GM23248 (cell line): Measurements from ENCODE around the gene CCSAP. TPM values are rescaled to one million over a fixed set of nuclear protein-coding genes. Genes with fewer than 3 reads are reported as not detected.

Experiments
- DNase-seq: peaks from one replicate; pipeline ENCODE4 v3.0.0-alpha.2; 2015
- H2AFZ ChIP-seq: fragments of 200-600 bp; sonication (generic); 2 replicates; pipeline ENCODE4 v1.6.1; 2016; ENCODE audit warnings: antibody characterized with exemption
- H3F3A ChIP-seq: fragments of 200-600 bp; sonication (generic); 2 replicates; pipeline ENCODE4 v1.6.1; 2016; ENCODE audit warnings: mild to moderate bottlenecking, antibody characterized with exemption, mixed run types; ENCODE audit not compliant: insufficient read depth
- H3K27ac ChIP-seq: fragments of 200-600 bp; sonication (generic); 2 replicates; pipeline ENCODE4 v1.5.1; 2016; ENCODE audit warnings: mild to moderate bottlenecking
- H3K27me3 ChIP-seq: fragments of 200-600 bp; sonication (generic); replicated peaks from 2 replicates; pipeline ENCODE4 v1.6.1; 2016; ENCODE audit warnings: mild to moderate bottlenecking; ENCODE audit not compliant: insufficient read depth
- H3K36me3 ChIP-seq: fragments of 200-600 bp; sonication (generic); 2 replicates; pipeline ENCODE4 v1.6.1; 2016; ENCODE audit warnings: low read depth, mild to moderate bottlenecking
- H3K4me1 ChIP-seq: fragments of 200-600 bp; sonication (generic); 2 replicates; pipeline ENCODE4 v1.6.1; 2016; ENCODE audit warnings: mild to moderate bottlenecking; ENCODE audit not compliant: insufficient read depth
- H3K4me2 ChIP-seq: fragments of 200-600 bp; sonication (generic); one replicate; pipeline ENCODE4 v1.6.1; 2016; ENCODE audit warnings: mild to moderate bottlenecking; ENCODE audit not compliant: unreplicated experiment
- H3K4me3 ChIP-seq: fragments of 200-600 bp; sonication (generic); 2 replicates; pipeline ENCODE4 v1.5.1; 2016; ENCODE audit warnings: mild to moderate bottlenecking
- H3K79me2 ChIP-seq: fragments of 200-600 bp; sonication (generic); 2 replicates; pipeline ENCODE4 v1.6.1; 2016; ENCODE audit warnings: mild to moderate bottlenecking; ENCODE audit not compliant: insufficient read depth
- H3K9ac ChIP-seq: fragments of 200-600 bp; sonication (generic); 2 replicates; pipeline ENCODE4 v1.6.1; 2016; ENCODE audit warnings: mild to moderate bottlenecking
- H3K9me2 ChIP-seq: fragments of 200-600 bp; sonication (generic); 2 replicates; pipeline ENCODE4 v1.6.1; 2016; ENCODE audit warnings: mixed run types, mild to moderate bottlenecking, moderate library complexity; ENCODE audit not compliant: insufficient read depth
- H3K9me3 ChIP-seq: fragments of 200-600 bp; sonication (generic); one replicate; pipeline ENCODE4 v1.6.1; 2017; ENCODE audit warnings: low read depth
- H4K20me1 ChIP-seq: fragments of 200-600 bp; sonication (generic); 2 replicates; pipeline ENCODE4 v1.6.0; 2016; ENCODE audit not compliant: insufficient read depth
- EZH2 ChIP-seq: fragments of 200-600 bp; sonication (generic); IDR thresholded peaks from 2 replicates; pipeline ENCODE4 v1.6.1; 2018; ENCODE audit warnings: antibody characterized with exemption, mild to moderate bottlenecking; ENCODE audit not compliant: insufficient read depth, poor library complexity, severe bottlenecking
- EZH2phosphoT487 ChIP-seq: fragments of 200-600 bp; sonication (generic); IDR thresholded peaks from 2 replicates; pipeline ENCODE4 v1.6.1; 2018; ENCODE audit warnings: antibody characterized with exemption, moderate library complexity, mild to moderate bottlenecking, low read depth; ENCODE audit not compliant: insufficient read depth
- WGBS, 2 experiments: methylation state at CpG; one replicate each; pipeline ENCODE4 v1.1.6; 2015 to 2017; ENCODE audit warnings: low lambda C conversion rate in 2 of 2, low coverage in 1 of 2; ENCODE audit errors: missing lambda C conversion rate in 2 of 2; 5-methylcytosine and 5-hydroxymethylcytosine counted together
- in situ Hi-C: fragments of 300-500 bp; cut with MboI; formaldehyde crosslinking; loops from 2 replicates; pipeline ENCODE4 v1.15.0; 2020
- polyA plus RNA-seq: library from polyadenylated mRNA; unstranded; fragments of >200 nt; fragmentation: Nextera tagmentation; extraction: Ambion mirVana; gene quantifications from 2 replicates; pipeline ENCODE4 v1.2.1, GENCODE V29; 2016
- total RNA-seq: library from RNA; depleted of rRNA; stranded (reverse); fragments of >200 nt; shearing (Covaris generic); gene quantifications from 2 replicates; pipeline ENCODE4 v1.2.3, GENCODE V29; 2014

CCSAP gene
- total and polyA plus RNA-seq, 2 experiments from 2014 or later, result 3.4 to 7.8 TPM

DNA sequence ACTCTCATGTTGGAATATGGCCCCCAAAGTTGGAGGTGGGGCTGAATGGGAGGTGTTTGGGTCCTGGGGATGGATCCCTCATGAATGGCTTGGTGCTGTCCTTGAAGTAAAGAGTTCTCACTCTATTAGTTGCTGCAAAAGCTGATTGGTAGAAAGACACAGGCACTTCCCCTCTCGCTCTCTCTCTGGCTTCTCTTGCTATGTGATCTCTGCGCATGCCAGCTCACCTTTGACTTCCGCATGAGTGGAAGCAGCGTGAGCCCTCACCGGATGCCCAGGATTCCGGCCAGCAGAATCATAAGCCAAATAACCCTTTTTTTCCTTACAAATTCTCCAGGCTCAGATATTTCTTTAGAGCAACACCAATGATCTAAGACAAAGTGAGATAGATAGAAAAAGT lies 20.9 kb upstream of the CCSAP start:
- Histone ChIP-seq H3K9me2 (no peaks in the 10 kb centered on the region), H4K20me1 (no peaks in the 10 kb centered on the region), H3K4me1 (no peaks in the 10 kb centered on the region), H3K9ac (no peak overlapping the region), H2AFZ (no peak overlapping the region), H3K4me3 (no peak overlapping the region), H3K27ac (no peak overlapping the region), H3F3A (no peaks in the 10 kb centered on the region), H3K36me3 (no peaks in the 10 kb centered on the region), H3K27me3 (peaks cover 16% of the 10 kb centered on the region), H3K4me2 (no peak overlapping the region), H3K9me3 (no peaks in the 10 kb centered on the region), H3K79me2 (no peaks in the 10 kb centered on the region)
- DNase-seq, result no peak
- in situ Hi-C loops, result no loop called here
- 55 to 73% methylated on average over 6 of the region's 6 CpGs for WGBS, 2 experiments
- no peak for TF ChIP-seq EZH2
- TF ChIP-seq EZH2phosphoT487, result no peak

DNA sequence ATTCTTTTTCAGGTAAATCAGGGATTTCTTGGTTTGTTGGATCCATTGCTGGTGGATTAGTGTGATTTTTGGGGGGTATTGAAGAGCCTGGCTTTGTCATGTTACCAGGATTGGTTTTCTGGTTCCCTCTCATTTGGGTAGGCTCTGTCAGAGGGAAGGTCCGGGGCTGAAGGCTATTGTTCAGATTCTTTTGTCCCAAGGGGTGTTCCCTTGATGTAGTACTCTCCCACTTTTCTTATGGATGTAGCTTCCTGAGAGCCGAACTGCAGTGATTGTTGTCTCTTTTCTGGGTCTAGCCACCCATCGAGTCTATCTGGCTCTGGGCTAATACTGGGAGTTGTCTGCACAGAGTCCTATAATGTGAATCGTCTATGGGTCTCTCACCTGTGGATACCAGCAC lies 17.6 kb upstream of the CCSAP start:
- Histone ChIP-seq H3K9ac (no peak overlapping the region), H3K79me2 (no peaks in the 10 kb centered on the region), H3F3A (no peaks in the 10 kb centered on the region), H4K20me1 (no peaks in the 10 kb centered on the region), H3K36me3 (no peaks in the 10 kb centered on the region), H3K27ac (no peak overlapping the region), H3K4me2 (no peak overlapping the region), H3K27me3 (peaks cover 28% of the 10 kb centered on the region), H3K4me3 (no peak overlapping the region), H3K9me2 (no peaks in the 10 kb centered on the region), H3K4me1 (no peaks in the 10 kb centered on the region), H2AFZ (no peak overlapping the region), H3K9me3 (no peaks in the 10 kb centered on the region)
- TF ChIP-seq EZH2phosphoT487, result no peak
- TF ChIP-seq EZH2, result no peak
- no peak for DNase-seq
- in situ Hi-C loops, result no loop called here
- WGBS, 2 experiments, result 39 to 40% methylated on average over 4 of the region's 4 CpGs

DNA sequence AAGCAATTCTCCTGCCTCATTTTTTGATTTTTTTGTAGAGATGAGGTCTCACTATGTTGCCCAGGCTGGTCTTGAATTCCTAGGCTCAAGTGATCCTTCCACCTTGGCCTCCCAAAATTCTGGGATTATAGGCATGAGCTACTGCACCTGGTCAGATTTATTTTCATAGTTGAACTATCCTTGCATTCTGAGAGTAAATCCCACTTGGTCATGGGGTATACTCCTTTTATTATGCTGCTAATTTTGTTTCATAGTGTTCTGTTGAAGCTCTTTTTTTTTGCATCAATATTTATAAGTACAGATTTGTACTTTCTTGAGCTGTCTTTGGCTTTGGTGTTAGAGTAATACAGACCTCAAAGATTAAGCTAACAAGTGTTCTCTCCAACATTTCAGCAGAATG lies 12.8 kb upstream of the CCSAP start:
- H3K36me3 ChIP-seq, result no peaks in the 10 kb centered on the region
- H3K27me3 ChIP-seq, result peaks cover 29% of the 10 kb centered on the region
- H3K79me2 ChIP-seq, result no peaks in the 10 kb centered on the region
- in situ Hi-C loops, result no loop called here
- no peaks in the 10 kb centered on the region for H3K4me1 ChIP-seq
- H3K9me2 ChIP-seq, result no peaks in the 10 kb centered on the region
- H3F3A ChIP-seq, result no peaks in the 10 kb centered on the region
- no peak overlapping the region for H3K4me3 ChIP-seq
- DNase-seq, result no peak
- no peak overlapping the region for H3K4me2 ChIP-seq
- TF ChIP-seq EZH2 (no peak), EZH2phosphoT487 (no peak)
- no peaks in the 10 kb centered on the region for H3K9me3 ChIP-seq
- H3K27ac ChIP-seq, result no peak overlapping the region
- no peaks in the 10 kb centered on the region for H4K20me1 ChIP-seq
- H2AFZ ChIP-seq, result no peak overlapping the region
- no peak overlapping the region for H3K9ac ChIP-seq

DNA sequence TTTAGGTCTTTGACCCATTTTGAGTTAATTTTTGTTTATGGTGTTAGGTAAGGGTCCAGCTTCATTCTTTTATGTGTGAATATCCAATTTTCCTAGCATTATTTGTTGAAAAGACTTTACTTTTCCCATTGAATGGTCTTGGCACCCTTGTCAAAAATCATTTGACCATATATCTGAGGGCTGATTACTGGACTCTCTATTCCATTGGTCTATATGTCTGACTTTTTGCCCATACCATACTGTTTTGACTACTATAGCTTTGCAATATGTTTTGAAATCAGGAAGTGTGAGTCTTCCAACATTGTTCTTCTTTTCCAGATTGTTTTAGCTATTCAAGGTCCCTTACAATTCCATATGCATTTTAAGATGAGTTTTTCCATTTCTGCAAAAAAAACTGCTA lies 11.4 kb upstream of the CCSAP start:
- Histone ChIP-seq H3K9me2 (no peaks in the 10 kb centered on the region), H3K36me3 (no peaks in the 10 kb centered on the region), H3K9ac (no peak overlapping the region), H3K27ac (no peak overlapping the region), H3K4me2 (no peak overlapping the region), H3K9me3 (no peaks in the 10 kb centered on the region), H2AFZ (no peak overlapping the region), H3K79me2 (no peaks in the 10 kb centered on the region), H3K27me3 (peaks cover 22% of the 10 kb centered on the region), H4K20me1 (no peaks in the 10 kb centered on the region), H3K4me1 (no peaks in the 10 kb centered on the region), H3F3A (no peaks in the 10 kb centered on the region), H3K4me3 (no peak overlapping the region)
- TF ChIP-seq EZH2 (no peak), EZH2phosphoT487 (no peak)
- in situ Hi-C loops, result no loop called here
- no peak for DNase-seq

DNA sequence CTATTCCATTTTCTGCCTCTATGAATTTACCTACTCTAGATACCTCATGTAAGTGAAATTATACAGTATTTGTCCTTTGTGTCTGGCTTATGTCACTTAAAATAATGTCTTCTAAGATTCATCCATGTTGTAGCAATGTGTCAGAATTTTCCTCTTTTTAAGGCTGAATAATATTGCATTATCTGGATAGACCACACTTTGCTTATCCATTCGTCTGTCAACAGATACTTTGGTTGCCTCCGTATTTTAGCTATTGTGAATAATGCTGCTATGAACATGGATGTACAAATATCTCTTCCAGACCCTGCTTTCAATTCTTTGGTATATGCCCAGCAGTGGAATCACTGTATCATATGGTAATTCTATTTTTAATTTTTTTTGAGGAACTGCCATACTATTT lies 10.1 kb upstream of the CCSAP start:
- Histone ChIP-seq H3K4me1 (no peaks in the 10 kb centered on the region), H2AFZ (no peak overlapping the region), H3K9ac (no peak overlapping the region), H3K4me2 (no peak overlapping the region), H3F3A (no peaks in the 10 kb centered on the region), H3K27me3 (peaks cover 16% of the 10 kb centered on the region), H3K79me2 (no peaks in the 10 kb centered on the region), H3K4me3 (no peak overlapping the region), H3K27ac (no peak overlapping the region), H3K36me3 (no peaks in the 10 kb centered on the region), H3K9me3 (no peaks in the 10 kb centered on the region), H3K9me2 (no peaks in the 10 kb centered on the region), H4K20me1 (no peaks in the 10 kb centered on the region)
- DNase-seq, result no peak
- in situ Hi-C loops, result no loop called here
- TF ChIP-seq EZH2phosphoT487 (no peak), EZH2 (no peak)
- WGBS, 2 experiments, result 18 to 22% methylated on average over 2 of the region's 2 CpGs
